K562 (cell line): ENCODE measurements around the gene EXOC3L1. TPM values are rescaled to one million over a fixed set of nuclear protein-coding genes. Genes with fewer than 3 reads are reported as not detected.

ENCODE experiments used
- HEY1 ChIP-seq: fragments of 250-450 bp; sonication (Bioruptor Pico); IDR thresholded peaks from 2 replicates; pipeline ENCODE4 v1.5.0; 2020; ENCODE audit warnings: mild to moderate bottlenecking, moderate library complexity, borderline replicate concordance
- PRMT5 ChIP-seq: sonication (generic); formaldehyde crosslinking; IDR thresholded peaks from 2 replicates; pipeline ENCODE4 v1.5.0; 2020; ENCODE audit warnings: missing genetic modification reagents
- TBL1XR1 ChIP-seq, 2 experiments: IDR thresholded peaks; 2 replicates each; pipeline ENCODE4 v1.6.1; 2012; ENCODE audit warnings: improper control_type of control experiment in 2 of 2, low read length in 2 of 2, mild to moderate bottlenecking in 1 of 2
- polyA plus RNA-seq, 8 experiments: library from polyadenylated mRNA; depleted of rRNA in 4 of 8; stranded (reverse) in 5 of 8; unstranded in 3 of 8; fragments of >200 nt; fragmentation: Nextera tagmentation in 2 of 8; fragmentation: Illumina TruSeq in 1 of 8; extraction: Ambion mirVana in 2 of 8; extraction: Trizol in 1 of 8; gene quantifications; 2 replicates each; pipeline versions ENCODE4 v1.2.1 to v1.2.3, GENCODE V29; 2011 to 2014; ENCODE audit warnings: inconsistent platforms in 1 of 8, missing spikeins in 1 of 8
- total RNA-seq, 7 experiments: library from RNA; depleted of rRNA in 6 of 7; stranded (reverse); fragments of >200 nt in 6 of 7; fragmentation: Illumina TruSeq in 2 of 7; extraction: Trizol in 2 of 7; gene quantifications; 2 replicates each; pipeline versions ENCODE4 v1.2.1 to v1.2.3, GENCODE V29; 2011 to 2021; ENCODE audit warnings: low replicate concordance in 1 of 7
- TF ChIP-seq, protein P1 (sequence below): fragments of 450-650 bp; IDR thresholded peaks from 2 replicates; pipeline ENCODE4 v1.6.1; 2016; ENCODE audit warnings: mild to moderate bottlenecking, moderate library complexity
- TF ChIP-seq, protein P2 (sequence below): fragments of 450-650 bp; formaldehyde crosslinking; IDR thresholded peaks from 2 replicates; pipeline ENCODE4 v1.4.0; 2020; ENCODE audit warnings: mild to moderate bottlenecking
- TF ChIP-seq, protein P3 (sequence below), 3 experiments: IDR thresholded peaks in 2 of 3; conservative IDR thresholded peaks in 1 of 3; 2 replicates each; pipeline ENCODE4 v1.5.1; 2011 to 2012; ENCODE audit warnings: low read length in 3 of 3, mild to moderate bottlenecking in 3 of 3, control low read depth in 2 of 3, improper control_type of control experiment in 1 of 3, inconsistent platforms in 1 of 3, low read depth in 1 of 3, mixed read lengths in 1 of 3, moderate library complexity in 1 of 3; ENCODE audit not compliant: insufficient read depth in 2 of 3

The EXOC3L1 gene
- total and polyA plus RNA-seq, 9 of the 15 experiments (the other 6 are each of a cell fraction or from before 2014, with no cell fraction given): 0.08 TPM; not detected in 8

DNA sequence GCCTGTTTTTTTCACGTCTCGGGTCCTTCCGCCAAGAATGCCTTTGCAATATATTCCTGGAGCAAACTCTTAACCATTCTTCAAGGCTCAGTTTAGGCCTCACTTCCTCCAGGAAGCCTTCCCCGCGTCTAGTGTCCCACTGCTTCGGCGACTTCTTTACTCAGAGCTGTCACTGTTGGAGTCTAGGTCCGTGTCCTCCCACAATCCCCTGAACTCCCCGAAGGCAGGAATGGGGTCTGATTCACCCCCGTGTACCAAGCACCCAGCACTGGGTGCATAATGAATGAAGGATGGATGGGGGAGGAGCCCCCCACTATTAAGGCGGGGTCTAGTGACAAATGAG lies 6.7 kb downstream of the EXOC3L1 start (continued):
- TF ChIP-seq, protein P1, sequence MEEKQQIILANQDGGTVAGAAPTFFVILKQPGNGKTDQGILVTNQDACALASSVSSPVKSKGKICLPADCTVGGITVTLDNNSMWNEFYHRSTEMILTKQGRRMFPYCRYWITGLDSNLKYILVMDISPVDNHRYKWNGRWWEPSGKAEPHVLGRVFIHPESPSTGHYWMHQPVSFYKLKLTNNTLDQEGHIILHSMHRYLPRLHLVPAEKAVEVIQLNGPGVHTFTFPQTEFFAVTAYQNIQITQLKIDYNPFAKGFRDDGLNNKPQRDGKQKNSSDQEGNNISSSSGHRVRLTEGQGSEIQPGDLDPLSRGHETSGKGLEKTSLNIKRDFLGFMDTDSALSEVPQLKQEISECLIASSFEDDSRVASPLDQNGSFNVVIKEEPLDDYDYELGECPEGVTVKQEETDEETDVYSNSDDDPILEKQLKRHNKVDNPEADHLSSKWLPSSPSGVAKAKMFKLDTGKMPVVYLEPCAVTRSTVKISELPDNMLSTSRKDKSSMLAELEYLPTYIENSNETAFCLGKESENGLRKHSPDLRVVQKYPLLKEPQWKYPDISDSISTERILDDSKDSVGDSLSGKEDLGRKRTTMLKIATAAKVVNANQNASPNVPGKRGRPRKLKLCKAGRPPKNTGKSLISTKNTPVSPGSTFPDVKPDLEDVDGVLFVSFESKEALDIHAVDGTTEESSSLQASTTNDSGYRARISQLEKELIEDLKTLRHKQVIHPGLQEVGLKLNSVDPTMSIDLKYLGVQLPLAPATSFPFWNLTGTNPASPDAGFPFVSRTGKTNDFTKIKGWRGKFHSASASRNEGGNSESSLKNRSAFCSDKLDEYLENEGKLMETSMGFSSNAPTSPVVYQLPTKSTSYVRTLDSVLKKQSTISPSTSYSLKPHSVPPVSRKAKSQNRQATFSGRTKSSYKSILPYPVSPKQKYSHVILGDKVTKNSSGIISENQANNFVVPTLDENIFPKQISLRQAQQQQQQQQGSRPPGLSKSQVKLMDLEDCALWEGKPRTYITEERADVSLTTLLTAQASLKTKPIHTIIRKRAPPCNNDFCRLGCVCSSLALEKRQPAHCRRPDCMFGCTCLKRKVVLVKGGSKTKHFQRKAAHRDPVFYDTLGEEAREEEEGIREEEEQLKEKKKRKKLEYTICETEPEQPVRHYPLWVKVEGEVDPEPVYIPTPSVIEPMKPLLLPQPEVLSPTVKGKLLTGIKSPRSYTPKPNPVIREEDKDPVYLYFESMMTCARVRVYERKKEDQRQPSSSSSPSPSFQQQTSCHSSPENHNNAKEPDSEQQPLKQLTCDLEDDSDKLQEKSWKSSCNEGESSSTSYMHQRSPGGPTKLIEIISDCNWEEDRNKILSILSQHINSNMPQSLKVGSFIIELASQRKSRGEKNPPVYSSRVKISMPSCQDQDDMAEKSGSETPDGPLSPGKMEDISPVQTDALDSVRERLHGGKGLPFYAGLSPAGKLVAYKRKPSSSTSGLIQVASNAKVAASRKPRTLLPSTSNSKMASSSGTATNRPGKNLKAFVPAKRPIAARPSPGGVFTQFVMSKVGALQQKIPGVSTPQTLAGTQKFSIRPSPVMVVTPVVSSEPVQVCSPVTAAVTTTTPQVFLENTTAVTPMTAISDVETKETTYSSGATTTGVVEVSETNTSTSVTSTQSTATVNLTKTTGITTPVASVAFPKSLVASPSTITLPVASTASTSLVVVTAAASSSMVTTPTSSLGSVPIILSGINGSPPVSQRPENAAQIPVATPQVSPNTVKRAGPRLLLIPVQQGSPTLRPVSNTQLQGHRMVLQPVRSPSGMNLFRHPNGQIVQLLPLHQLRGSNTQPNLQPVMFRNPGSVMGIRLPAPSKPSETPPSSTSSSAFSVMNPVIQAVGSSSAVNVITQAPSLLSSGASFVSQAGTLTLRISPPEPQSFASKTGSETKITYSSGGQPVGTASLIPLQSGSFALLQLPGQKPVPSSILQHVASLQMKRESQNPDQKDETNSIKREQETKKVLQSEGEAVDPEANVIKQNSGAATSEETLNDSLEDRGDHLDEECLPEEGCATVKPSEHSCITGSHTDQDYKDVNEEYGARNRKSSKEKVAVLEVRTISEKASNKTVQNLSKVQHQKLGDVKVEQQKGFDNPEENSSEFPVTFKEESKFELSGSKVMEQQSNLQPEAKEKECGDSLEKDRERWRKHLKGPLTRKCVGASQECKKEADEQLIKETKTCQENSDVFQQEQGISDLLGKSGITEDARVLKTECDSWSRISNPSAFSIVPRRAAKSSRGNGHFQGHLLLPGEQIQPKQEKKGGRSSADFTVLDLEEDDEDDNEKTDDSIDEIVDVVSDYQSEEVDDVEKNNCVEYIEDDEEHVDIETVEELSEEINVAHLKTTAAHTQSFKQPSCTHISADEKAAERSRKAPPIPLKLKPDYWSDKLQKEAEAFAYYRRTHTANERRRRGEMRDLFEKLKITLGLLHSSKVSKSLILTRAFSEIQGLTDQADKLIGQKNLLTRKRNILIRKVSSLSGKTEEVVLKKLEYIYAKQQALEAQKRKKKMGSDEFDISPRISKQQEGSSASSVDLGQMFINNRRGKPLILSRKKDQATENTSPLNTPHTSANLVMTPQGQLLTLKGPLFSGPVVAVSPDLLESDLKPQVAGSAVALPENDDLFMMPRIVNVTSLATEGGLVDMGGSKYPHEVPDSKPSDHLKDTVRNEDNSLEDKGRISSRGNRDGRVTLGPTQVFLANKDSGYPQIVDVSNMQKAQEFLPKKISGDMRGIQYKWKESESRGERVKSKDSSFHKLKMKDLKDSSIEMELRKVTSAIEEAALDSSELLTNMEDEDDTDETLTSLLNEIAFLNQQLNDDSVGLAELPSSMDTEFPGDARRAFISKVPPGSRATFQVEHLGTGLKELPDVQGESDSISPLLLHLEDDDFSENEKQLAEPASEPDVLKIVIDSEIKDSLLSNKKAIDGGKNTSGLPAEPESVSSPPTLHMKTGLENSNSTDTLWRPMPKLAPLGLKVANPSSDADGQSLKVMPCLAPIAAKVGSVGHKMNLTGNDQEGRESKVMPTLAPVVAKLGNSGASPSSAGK: no peak
- TF ChIP-seq, protein P2, sequence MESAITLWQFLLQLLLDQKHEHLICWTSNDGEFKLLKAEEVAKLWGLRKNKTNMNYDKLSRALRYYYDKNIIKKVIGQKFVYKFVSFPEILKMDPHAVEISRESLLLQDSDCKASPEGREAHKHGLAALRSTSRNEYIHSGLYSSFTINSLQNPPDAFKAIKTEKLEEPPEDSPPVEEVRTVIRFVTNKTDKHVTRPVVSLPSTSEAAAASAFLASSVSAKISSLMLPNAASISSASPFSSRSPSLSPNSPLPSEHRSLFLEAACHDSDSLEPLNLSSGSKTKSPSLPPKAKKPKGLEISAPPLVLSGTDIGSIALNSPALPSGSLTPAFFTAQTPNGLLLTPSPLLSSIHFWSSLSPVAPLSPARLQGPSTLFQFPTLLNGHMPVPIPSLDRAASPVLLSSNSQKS: no peak
- no peak for TF ChIP-seq PRMT5
- no peak for TF ChIP-seq HEY1 (CRISPR knock-in tag)
- no peak for TF ChIP-seq TBL1XR1 (IDR thresholded peaks at IDR 0.05; ENCODE audit: low read length in 2 of 2)
- TF ChIP-seq, protein P3, sequence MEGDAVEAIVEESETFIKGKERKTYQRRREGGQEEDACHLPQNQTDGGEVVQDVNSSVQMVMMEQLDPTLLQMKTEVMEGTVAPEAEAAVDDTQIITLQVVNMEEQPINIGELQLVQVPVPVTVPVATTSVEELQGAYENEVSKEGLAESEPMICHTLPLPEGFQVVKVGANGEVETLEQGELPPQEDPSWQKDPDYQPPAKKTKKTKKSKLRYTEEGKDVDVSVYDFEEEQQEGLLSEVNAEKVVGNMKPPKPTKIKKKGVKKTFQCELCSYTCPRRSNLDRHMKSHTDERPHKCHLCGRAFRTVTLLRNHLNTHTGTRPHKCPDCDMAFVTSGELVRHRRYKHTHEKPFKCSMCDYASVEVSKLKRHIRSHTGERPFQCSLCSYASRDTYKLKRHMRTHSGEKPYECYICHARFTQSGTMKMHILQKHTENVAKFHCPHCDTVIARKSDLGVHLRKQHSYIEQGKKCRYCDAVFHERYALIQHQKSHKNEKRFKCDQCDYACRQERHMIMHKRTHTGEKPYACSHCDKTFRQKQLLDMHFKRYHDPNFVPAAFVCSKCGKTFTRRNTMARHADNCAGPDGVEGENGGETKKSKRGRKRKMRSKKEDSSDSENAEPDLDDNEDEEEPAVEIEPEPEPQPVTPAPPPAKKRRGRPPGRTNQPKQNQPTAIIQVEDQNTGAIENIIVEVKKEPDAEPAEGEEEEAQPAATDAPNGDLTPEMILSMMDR (IDR thresholded peaks at IDR 0.05 in 2 of 3, conservative IDR thresholded peaks at IDR 0.05 in 1 of 3; ENCODE audit: insufficient read depth in 2 of 3, low read depth in 1 of 3, low read length in 3 of 3): no peak
